K562 (cell line): Measurements from ENCODE around the gene LRRC8C. TPM values are rescaled to one million over a fixed set of nuclear protein-coding genes. Genes with fewer than 3 reads are reported as not detected.

Experiments used
- ADNP ChIP-seq: fragments of 200-800 bp; sonication (Bioruptor generic); IDR thresholded peaks from 2 replicates; pipeline ENCODE4 v1.6.1; 2016; ENCODE audit warnings: missing genetic modification characterization, missing compliant biosample characterization
- ARHGAP35 ChIP-seq: fragments of 450-650 bp; IDR thresholded peaks from 2 replicates; pipeline ENCODE4 v1.6.1; 2018; ENCODE audit not compliant: partially characterized antibody
- BDP1 ChIP-seq: IDR thresholded peaks from 3 replicates; pipeline ENCODE4 v1.6.1; 2011; ENCODE audit not compliant: insufficient read length, insufficient read depth
- BRD9 ChIP-seq: fragments of 450-650 bp; IDR thresholded peaks from 2 replicates; pipeline ENCODE4 v1.6.1; 2018; ENCODE audit warnings: low read depth; ENCODE audit not compliant: partially characterized antibody
- CREB1 ChIP-seq, 2 experiments: sonication (generic) in 1 of 2; formaldehyde crosslinking in 1 of 2; IDR thresholded peaks; 2 replicates each; pipeline versions ENCODE4 v1.6.1 to v1.8.0; 2012 to 2022; ENCODE audit warnings: inconsistent platforms in 1 of 2, mild to moderate bottlenecking in 1 of 2, missing genetic modification reagents in 1 of 2, moderate library complexity in 1 of 2
- HES1 ChIP-seq: fragments of 450-650 bp; IDR thresholded peaks from 2 replicates; pipeline ENCODE4 v1.6.1; 2016; ENCODE audit warnings: low read depth, mild to moderate bottlenecking, moderate library complexity
- HMBOX1 ChIP-seq: sonication (generic); IDR thresholded peaks from 2 replicates; pipeline ENCODE4 v1.6.1; 2016
- HMGXB4 ChIP-seq: sonication (generic); formaldehyde crosslinking; IDR thresholded peaks from 2 replicates; pipeline ENCODE4 v1.8.1; 2023; ENCODE audit warnings: mild to moderate bottlenecking, missing genetic modification reagents
- JUND ChIP-seq, 2 experiments: IDR thresholded peaks; 2 replicates in 1 of 2; 3 replicates in 1 of 2; pipeline ENCODE4 v1.6.1; 2011; ENCODE audit warnings: borderline replicate concordance in 2 of 2, low read depth in 2 of 2, low read length in 2 of 2, improper control_type of control experiment in 1 of 2, missing biosample characterization in 1 of 2, missing genetic modification characterization in 1 of 2, missing genetic modification reagents in 1 of 2
- KAT2B ChIP-seq: IDR thresholded peaks from one replicate; pipeline ENCODE4 v1.6.1; 2012; ENCODE audit warnings: low read depth, mild to moderate bottlenecking, control low read depth, inconsistent platforms, low read length, moderate library complexity
- MEIS2 ChIP-seq: fragments of 450-650 bp; IDR thresholded peaks from 2 replicates; pipeline ENCODE4 v1.6.1; 2014; ENCODE audit warnings: mild to moderate bottlenecking; ENCODE audit not compliant: partially characterized antibody
- NR2C2 ChIP-seq, 2 experiments: fragments of 200-800 bp in 1 of 2; sonication (Bioruptor generic) in 1 of 2; sonication (generic) in 1 of 2; formaldehyde crosslinking in 1 of 2; IDR thresholded peaks; 2 replicates each; pipeline versions ENCODE4 v1.6.1 to v1.8.0; 2016 to 2022; ENCODE audit warnings: mild to moderate bottlenecking in 1 of 2, missing compliant biosample characterization in 1 of 2, missing genetic modification characterization in 1 of 2, missing genetic modification reagents in 1 of 2
- PRPF4 ChIP-seq: fragments of 200-400 bp; formaldehyde crosslinking; IDR thresholded peaks from one replicate; pipeline ENCODE4 v1.6.1; 2017; ENCODE audit warnings: low read length, low read depth, mild to moderate bottlenecking; ENCODE audit not compliant: insufficient read depth, poor library complexity, severe bottlenecking
- RFX1 ChIP-seq: fragments of 450-650 bp; IDR thresholded peaks from 2 replicates; pipeline ENCODE4 v1.6.1; 2016; ENCODE audit warnings: mild to moderate bottlenecking, moderate library complexity
- SMARCE1 ChIP-seq: fragments of 450-650 bp; IDR thresholded peaks from 2 replicates; pipeline ENCODE4 v1.7.1; 2016; ENCODE audit warnings: mild to moderate bottlenecking
- TAF9B ChIP-seq: fragments of 450-650 bp; IDR thresholded peaks from 2 replicates; pipeline ENCODE4 v1.6.1; 2018; ENCODE audit warnings: mild to moderate bottlenecking; ENCODE audit not compliant: partially characterized antibody
- TEAD1 ChIP-seq, 2 experiments: fragments of 450-650 bp in 1 of 2; sonication (generic) in 1 of 2; formaldehyde crosslinking; IDR thresholded peaks; 2 replicates each; pipeline versions ENCODE4 v1.4.0 to v1.8.0; 2020 to 2022; ENCODE audit warnings: mild to moderate bottlenecking in 2 of 2, missing genetic modification reagents in 1 of 2
- VEZF1 ChIP-seq: fragments of 200-800 bp; sonication (Bioruptor generic); IDR thresholded peaks from 2 replicates; pipeline ENCODE4 v1.6.1; 2017; ENCODE audit warnings: missing genetic modification characterization, missing compliant biosample characterization
- ZNF395 ChIP-seq: fragments of 200-800 bp; sonication (Bioruptor generic); IDR thresholded peaks from 2 replicates; pipeline ENCODE4 v1.6.1; 2017; ENCODE audit warnings: missing genetic modification characterization, missing compliant biosample characterization
- ZNF695 ChIP-seq: fragments of 450-650 bp; formaldehyde crosslinking; IDR thresholded peaks from 2 replicates; pipeline ENCODE4 v1.4.0; 2020; ENCODE audit warnings: mild to moderate bottlenecking, moderate library complexity
- polyA plus RNA-seq, 8 experiments: library from polyadenylated mRNA; depleted of rRNA in 4 of 8; stranded (reverse) in 5 of 8; unstranded in 3 of 8; fragments of >200 nt; fragmentation: Nextera tagmentation in 2 of 8; fragmentation: Illumina TruSeq in 1 of 8; extraction: Ambion mirVana in 2 of 8; extraction: Trizol in 1 of 8; gene quantifications; 2 replicates each; pipeline versions ENCODE4 v1.2.1 to v1.2.3, GENCODE V29; 2011 to 2014; ENCODE audit warnings: inconsistent platforms in 1 of 8, missing spikeins in 1 of 8
- total RNA-seq, 7 experiments: library from RNA; depleted of rRNA in 6 of 7; stranded (reverse); fragments of >200 nt in 6 of 7; fragmentation: Illumina TruSeq in 2 of 7; extraction: Trizol in 2 of 7; gene quantifications; 2 replicates each; pipeline versions ENCODE4 v1.2.1 to v1.2.3, GENCODE V29; 2011 to 2021; ENCODE audit warnings: low replicate concordance in 1 of 7

Gene LRRC8C
- total and polyA plus RNA-seq, 9 of the 15 experiments (the other 6 are each of a cell fraction or from before 2014, with no cell fraction given) = 1.00 to 12.5 (median 4.5) TPM

GRCh38 chr1:89703469-89703868 lies 70.5 kb downstream of the LRRC8C start (continued):
- peak; percentile 59 for TF ChIP-seq TAF9B
- TF ChIP-seq BRD9 = peak; percentile 94
- no peak for TF ChIP-seq ZNF695 (CRISPR knock-in tag)
- TF ChIP-seq VEZF1 = peak; percentile 28; the same call in 1 of the 2 replicates
- TF ChIP-seq HMBOX1 = peak; percentile 23; the same call in 1 of the 2 replicates
- no peak for TF ChIP-seq KAT2B
- TF ChIP-seq TEAD1 (CRISPR knock-in tag; IDR thresholded peaks at IDR 0.05) = no peak
- TF ChIP-seq PRPF4 = no peak
- no peak for TF ChIP-seq MEIS2
- no peak for TF ChIP-seq HMGXB4
- TF ChIP-seq BDP1 = no peak
- TF ChIP-seq ARHGAP35 = no peak
- 0 out of 2 replicates have a peak, but pooled peaks have one; percentile 15 for TF ChIP-seq CREB1 (IDR thresholded peaks at IDR 0.05)
- TF ChIP-seq CREB1 (CRISPR knock-in tag; IDR thresholded peaks at IDR 0.05) = no peak
- TF ChIP-seq NR2C2 (CRISPR knock-in tag; IDR thresholded peaks at IDR 0.05) = no peak
- TF ChIP-seq NR2C2 (tag; IDR thresholded peaks at IDR 0.05) = no peak
- peak; percentile 5; the same call in 1 of the 2 replicates for TF ChIP-seq ADNP
- TF ChIP-seq JUND (IDR thresholded peaks at IDR 0.05; ENCODE audit: borderline replicate concordance, low read depth, low read length) = peak; percentile 64; the same call in 1 of the 2 replicates
- peak; percentile 37; the same call in 1 of the 3 replicates for TF ChIP-seq JUND (tag; IDR thresholded peaks at IDR 0.05; ENCODE audit: borderline replicate concordance, low read depth, low read length)
- 0 out of 2 replicates have a peak, but pooled peaks have one; percentile 23 for TF ChIP-seq HES1
- TF ChIP-seq ZNF395 = no peak
- peak; percentile 97 for TF ChIP-seq SMARCE1
- no peak for TF ChIP-seq RFX1
